H9 (cell line): ENCODE data around the gene CCR3. TPM values are rescaled to one million over a fixed set of nuclear protein-coding genes. Genes with fewer than 3 reads are reported as not detected.

Experiments used
- DNase-seq: peaks from one replicate; pipeline ENCODE4 v3.0.0-alpha.2; 2017
- H2AFZ ChIP-seq: one replicate; pipeline ENCODE4 v1.6.1; 2013; ENCODE audit warnings: mild to moderate bottlenecking, low read length, control low read depth, moderate library complexity
- H2AK5ac ChIP-seq: 2 replicates; pipeline ENCODE4 v1.6.1; 2013; ENCODE audit warnings: low read length, control low read depth, mixed read lengths; ENCODE audit not compliant: insufficient read length
- H2BK120ac ChIP-seq: one replicate; pipeline ENCODE4 v1.6.1; 2013; ENCODE audit warnings: low read depth, mild to moderate bottlenecking, low read length, control low read depth, inconsistent platforms; ENCODE audit not compliant: poor library complexity, severe bottlenecking
- H2BK12ac ChIP-seq: 2 replicates; pipeline ENCODE4 v1.6.1; 2013; ENCODE audit warnings: low read length, control low read depth, mixed read lengths, low read depth; ENCODE audit not compliant: insufficient read length
- H2BK15ac ChIP-seq: 2 replicates; pipeline ENCODE4 v1.6.1; 2013; ENCODE audit warnings: low read depth, low read length, control low read depth
- H2BK20ac ChIP-seq: one replicate; pipeline ENCODE4 v1.6.1; 2013; ENCODE audit warnings: low read depth, mild to moderate bottlenecking, low read length, control low read depth, inconsistent platforms; ENCODE audit not compliant: poor library complexity, severe bottlenecking
- H2BK5ac ChIP-seq: 2 replicates; pipeline ENCODE4 v1.6.1; 2013; ENCODE audit warnings: low read length, control low read depth, mixed read lengths; ENCODE audit not compliant: insufficient read length
- H3K14ac ChIP-seq: 2 replicates; pipeline ENCODE4 v1.6.1; 2013; ENCODE audit warnings: low read length, control low read depth; ENCODE audit not compliant: insufficient read depth
- H3K18ac ChIP-seq: 2 replicates; pipeline ENCODE4 v1.6.1; 2013; ENCODE audit warnings: low read depth, mild to moderate bottlenecking, mixed read lengths, low read length, control low read depth; ENCODE audit not compliant: insufficient read length
- H3K23ac ChIP-seq: 2 replicates; pipeline ENCODE4 v1.6.1; 2013; ENCODE audit warnings: low read length, control low read depth, mixed read lengths, low read depth; ENCODE audit not compliant: insufficient read length
- H3K23me2 ChIP-seq: 2 replicates; pipeline ENCODE4 v1.6.1; 2013; ENCODE audit warnings: low read depth, mild to moderate bottlenecking, mixed read lengths, low read length, control low read depth; ENCODE audit not compliant: insufficient read length, poor library complexity, severe bottlenecking
- H3K27ac ChIP-seq: 2 replicates; pipeline ENCODE4 v1.5.1; 2013; ENCODE audit warnings: low read length, control low read depth, mixed read lengths, low read depth; ENCODE audit not compliant: insufficient read length
- H3K27me3 ChIP-seq: 2 replicates; pipeline ENCODE4 v1.6.1; 2013; ENCODE audit warnings: low read length, control low read depth, inconsistent platforms; ENCODE audit not compliant: insufficient read depth
- H3K4ac ChIP-seq: 2 replicates; pipeline ENCODE4 v1.6.1; 2013; ENCODE audit warnings: low read depth, mild to moderate bottlenecking, control low read depth, inconsistent platforms, low read length, moderate library complexity
- H3K4me1 ChIP-seq: 2 replicates; pipeline ENCODE4 v1.6.1; 2013; ENCODE audit warnings: low read length, control low read depth, inconsistent platforms; ENCODE audit not compliant: insufficient read depth
- H3K4me2 ChIP-seq: 2 replicates; pipeline ENCODE4 v1.6.1; 2013; ENCODE audit warnings: low read length, control low read depth, mixed read lengths; ENCODE audit not compliant: insufficient read length, insufficient read depth
- H3K56ac ChIP-seq: 2 replicates; pipeline ENCODE4 v1.6.1; 2013; ENCODE audit warnings: low read depth, mild to moderate bottlenecking, mixed read lengths, low read length, control low read depth; ENCODE audit not compliant: insufficient read length
- H3K79me1 ChIP-seq: 2 replicates; pipeline ENCODE4 v1.6.1; 2013; ENCODE audit warnings: low read depth, mild to moderate bottlenecking, moderate library complexity, low read length, control low read depth, inconsistent platforms; ENCODE audit not compliant: insufficient read depth, poor library complexity, severe bottlenecking
- H3K79me2 ChIP-seq: 2 replicates; pipeline ENCODE4 v1.6.1; 2013; ENCODE audit warnings: low read length, control low read depth, inconsistent platforms; ENCODE audit not compliant: insufficient read depth
- H3K9ac ChIP-seq: 2 replicates; pipeline ENCODE4 v1.6.1; 2013; ENCODE audit warnings: low read length, control low read depth, mixed read lengths; ENCODE audit not compliant: insufficient read length; ENCODE audit errors: extremely low read depth
- H3K9me3 ChIP-seq: one replicate; pipeline ENCODE4 v1.6.1; 2013; ENCODE audit warnings: low read depth, low read length, inconsistent platforms; ENCODE audit not compliant: control insufficient read depth
- H3T11ph ChIP-seq: one replicate; pipeline ENCODE4 v1.6.1; 2013; ENCODE audit warnings: mild to moderate bottlenecking, low read length, control low read depth, inconsistent platforms
- H4K20me1 ChIP-seq: one replicate; pipeline ENCODE4 v1.6.1; 2013; ENCODE audit not compliant: control insufficient read depth, insufficient read length, insufficient read depth
- H4K5ac ChIP-seq: 2 replicates; pipeline ENCODE4 v1.6.1; 2013; ENCODE audit warnings: low read depth, mild to moderate bottlenecking, mixed read lengths, low read length, control low read depth; ENCODE audit not compliant: insufficient read length
- H4K8ac ChIP-seq: replicated peaks from 2 replicates; pipeline ENCODE4 v1.6.1; 2013; ENCODE audit warnings: low read length, control low read depth, mixed read lengths, low read depth; ENCODE audit not compliant: insufficient read length
- H4K91ac ChIP-seq: 2 replicates; pipeline ENCODE4 v1.6.1; 2013; ENCODE audit warnings: low read depth, mild to moderate bottlenecking, moderate library complexity, mixed read lengths, low read length, control low read depth; ENCODE audit not compliant: insufficient read length
- H3K27ac Mint-ChIP-seq, 3 experiments: 2 replicates in 2 of 3; 3 replicates in 1 of 3; pipeline ENCODE4 v1.8.0; 2020 to 2021; ENCODE audit warnings: mixed read lengths in 3 of 3, mild to moderate bottlenecking in 1 of 3, moderate library complexity in 1 of 3
- H3K27me3 Mint-ChIP-seq: 2 replicates; pipeline ENCODE4 v1.8.0; 2021; ENCODE audit warnings: low read depth, mild to moderate bottlenecking, moderate library complexity, mixed read lengths
- H3K36me3 Mint-ChIP-seq, 3 experiments: 2 replicates in 2 of 3; 3 replicates in 1 of 3; pipeline ENCODE4 v1.8.0; 2020 to 2021; ENCODE audit warnings: low read depth in 3 of 3, mixed read lengths in 3 of 3; ENCODE audit not compliant: insufficient read depth in 1 of 3
- H3K4me1 Mint-ChIP-seq, 2 experiments: 2 replicates each; pipeline ENCODE4 v1.8.0; 2020; ENCODE audit warnings: mixed read lengths in 2 of 2
- H3K4me3 Mint-ChIP-seq, 2 experiments: 2 replicates in 1 of 2; 3 replicates in 1 of 2; pipeline ENCODE4 v1.8.0; 2020 to 2021; ENCODE audit warnings: mild to moderate bottlenecking in 2 of 2, mixed read lengths in 2 of 2, moderate library complexity in 1 of 2
- H3K9me3 Mint-ChIP-seq, 2 experiments: 2 replicates in 1 of 2; 3 replicates in 1 of 2; pipeline ENCODE4 v1.8.0; 2020; ENCODE audit warnings: mild to moderate bottlenecking in 2 of 2, mixed read lengths in 2 of 2, moderate library complexity in 1 of 2
- CTCF ChIP-seq: fragments of 200-600 bp; sonication (generic); conservative IDR thresholded peaks from 3 replicates; pipeline ENCODE4 v1.8.0; 2021; ENCODE audit warnings: antibody characterized with exemption, mild to moderate bottlenecking
- WGBS: extraction: QIAGEN DNeasy Blood & Tissue Kit; methylation state at CpG from one replicate; pipeline ENCODE4 v1.1.7; 2013; ENCODE audit warnings: missing lambda C conversion rate, low lambda C conversion rate, mixed read lengths; ENCODE audit not compliant: insufficient read length; ENCODE audit errors: extremely low coverage; 5-methylcytosine and 5-hydroxymethylcytosine counted together
- total RNA-seq: library from RNA; stranded (reverse); gene quantifications from 2 replicates; pipeline ENCODE4 v1.2.1, GENCODE V29; 2021

Gene CCR3
- total RNA-seq, 1 experiment from 2014 or later, result not detected

DNA sequence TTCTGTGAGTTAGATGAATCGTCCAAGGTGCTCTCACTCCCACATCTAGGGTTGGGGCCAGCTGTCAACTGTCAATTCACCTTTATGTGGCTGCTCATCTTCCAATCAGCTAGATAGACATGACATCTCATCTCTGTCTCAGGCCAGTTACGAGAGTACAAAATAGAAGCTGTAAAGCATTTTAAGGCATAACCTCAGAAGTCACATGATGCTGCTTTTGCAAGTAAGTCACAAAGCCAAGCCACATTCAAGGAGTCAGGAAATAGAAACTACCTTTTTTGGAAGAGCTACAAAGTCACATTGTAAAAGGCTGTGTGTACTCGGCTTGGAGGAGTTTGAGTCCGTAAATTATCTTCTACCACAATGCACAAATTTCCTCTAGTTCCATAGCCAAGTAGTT lies 29.1 kb upstream of the CCR3 start:
- no peak overlapping the region for H3K27ac Mint-ChIP-seq
- WGBS, result no CpG with 5 or more reads among the region's 4 CpGs
- no peak for DNase-seq
- no peak overlapping the region for H4K8ac ChIP-seq
- no peaks in the 10 kb centered on the region for H4K20me1 ChIP-seq
- H3K79me2 ChIP-seq, result no peaks in the 10 kb centered on the region
- no peak overlapping the region for H3K9ac ChIP-seq
- H2BK12ac ChIP-seq, result no peak overlapping the region
- H3K23me2 ChIP-seq, result no peaks in the 10 kb centered on the region
- no peak overlapping the region for H2BK20ac ChIP-seq
- H3K9me3 Mint-ChIP-seq, result no peaks in the 10 kb centered on the region; a peak in 1 of 5 replicates
- no peak overlapping the region for H3K4ac ChIP-seq
- H3K4me1 ChIP-seq, result no peaks in the 10 kb centered on the region
- no peak overlapping the region for H2BK5ac ChIP-seq
- no peaks in the 10 kb centered on the region; the same call in 1 of the 2 replicates for H3K27me3 Mint-ChIP-seq
- no peak for TF ChIP-seq CTCF
- peaks cover 0 to 7% of the 10 kb centered on the region in 2 experiments for H3K4me1 Mint-ChIP-seq
- H3T11ph ChIP-seq, result no peak overlapping the region
- no peak overlapping the region for H3K27ac ChIP-seq
- H3K9me3 ChIP-seq, result no peaks in the 10 kb centered on the region
- no peaks in the 10 kb centered on the region for H3K79me1 ChIP-seq
- no peak overlapping the region for H2AK5ac ChIP-seq
- H3K18ac ChIP-seq, result no peak overlapping the region
- no peaks in the 10 kb centered on the region for H3K36me3 Mint-ChIP-seq
- no peak overlapping the region for H2BK15ac ChIP-seq
- H3K23ac ChIP-seq, result no peak overlapping the region
- no peak overlapping the region for H3K14ac ChIP-seq
- no peak overlapping the region for H4K5ac ChIP-seq
- no peak overlapping the region for H4K91ac ChIP-seq
- H2BK120ac ChIP-seq, result no peak overlapping the region
- H2AFZ ChIP-seq, result no peak overlapping the region
- H3K56ac ChIP-seq, result no peak overlapping the region
- no peak overlapping the region for H3K4me2 ChIP-seq
- H3K4me3 Mint-ChIP-seq, result no peak overlapping the region
- H3K27me3 ChIP-seq, result no peaks in the 10 kb centered on the region
